Stimulated activated CD8-positive, alpha-beta memory T cell treated with anti-CD3 and anti-CD28 coated beads, Interleukin-15, amount 100 ng/mL, for 24 hours (primary cell): ENCODE measurements around the gene AP3D1.
"Not testable (repeated sequence)": the region's sequence is repeated elsewhere in the genome, so short reads cannot be mapped to it uniquely, and the experiment has no call there.

Source experiments
- DNase-seq: peaks from one replicate; pipeline ENCODE4 v3.0.0-alpha.2; 2020; ENCODE audit warnings: low read depth

Gene AP3D1

GRCh38 chr19:2150794-2151338 is 500 bp downstream of the AP3D1 start:
- DNase-seq: no peak

- no peak for DNase-seq
These were observed 1.2 kb downstream of the AP3D1 start for GRCh38 chr19:2149980-2150793.

GRCh38 chr19:2148482-2149135 is 2.8 kb downstream of the AP3D1 start:
- DNase-seq: no peak

GRCh38 chr19:2145831-2146241 is 5.5 kb downstream of the AP3D1 start:
- no peak for DNase-seq

DNA sequence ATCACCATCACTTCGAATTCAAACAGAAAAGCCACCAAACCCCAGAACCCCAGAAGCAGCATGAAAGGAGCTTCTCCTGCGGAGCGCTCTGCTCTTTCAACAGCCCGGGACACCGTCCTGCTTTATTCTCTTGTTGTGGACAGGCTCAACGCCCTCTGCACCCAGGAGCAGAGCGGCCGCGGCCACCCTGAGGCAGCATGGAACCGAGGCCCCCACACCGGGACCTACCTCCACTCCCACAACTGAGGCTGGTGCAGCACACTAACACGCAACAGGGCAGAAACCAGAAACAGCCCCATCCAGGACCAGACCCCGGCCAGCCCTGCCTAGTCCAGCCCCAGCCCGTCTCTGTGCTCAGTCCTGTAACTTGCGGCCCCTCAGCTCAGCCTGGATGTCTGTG is 7.2 kb downstream of the AP3D1 start:
- DNase-seq: no peak

DNA sequence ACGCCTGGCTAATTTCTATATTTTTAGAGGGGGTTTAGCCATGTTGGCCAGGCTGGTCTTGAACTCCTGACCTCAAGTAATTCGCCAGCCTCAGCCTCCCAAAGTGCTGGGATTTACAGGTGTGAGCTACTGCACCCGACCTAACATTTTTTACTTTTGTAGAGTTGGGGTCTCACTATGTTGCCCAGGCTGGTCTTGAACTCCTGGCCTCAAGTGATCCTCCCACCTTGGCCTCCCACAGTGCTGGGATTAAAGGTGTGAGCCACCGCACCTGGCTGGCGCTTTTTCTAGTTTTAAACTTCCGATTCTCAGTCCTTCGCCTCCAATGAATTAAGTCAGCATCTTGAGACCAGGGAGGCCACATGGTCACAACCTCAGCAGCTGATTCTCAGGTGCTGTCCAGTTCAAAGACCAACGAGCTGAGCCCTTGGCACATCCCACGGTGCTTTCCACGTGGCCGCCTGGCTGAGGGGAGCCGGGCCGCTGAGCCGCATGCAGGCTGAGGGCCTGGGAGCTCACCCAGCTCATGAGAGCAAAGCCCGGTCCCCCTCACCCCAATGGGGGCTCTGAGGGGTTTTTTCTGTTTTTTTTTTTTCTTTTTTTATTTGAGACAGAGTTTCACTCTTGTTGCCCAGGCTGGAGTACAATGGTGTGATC is 9.1 kb downstream of the AP3D1 start:
- no peak for DNase-seq

DNA sequence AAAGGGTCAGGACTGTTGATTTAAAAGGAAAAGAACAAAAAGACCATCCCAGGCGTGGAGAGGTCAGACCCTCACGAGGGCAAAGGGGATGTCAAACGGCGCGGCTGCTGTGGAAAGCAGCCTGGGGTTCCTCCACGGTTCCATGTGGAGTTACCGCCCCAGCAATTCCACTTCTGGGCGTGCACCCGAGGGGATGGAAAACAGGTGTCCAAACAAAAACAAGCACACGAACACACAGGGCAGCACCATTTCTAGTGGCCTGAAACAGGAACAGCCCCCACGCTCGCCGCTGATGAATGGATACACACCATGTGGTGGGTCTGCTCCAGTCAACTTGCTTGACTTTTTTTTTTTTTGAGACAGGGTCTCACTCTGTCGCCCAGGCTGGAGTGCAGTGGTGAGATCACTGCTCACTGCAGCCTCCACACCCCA is 11.2 kb downstream of the AP3D1 start:
- DNase-seq: no peak

DNA sequence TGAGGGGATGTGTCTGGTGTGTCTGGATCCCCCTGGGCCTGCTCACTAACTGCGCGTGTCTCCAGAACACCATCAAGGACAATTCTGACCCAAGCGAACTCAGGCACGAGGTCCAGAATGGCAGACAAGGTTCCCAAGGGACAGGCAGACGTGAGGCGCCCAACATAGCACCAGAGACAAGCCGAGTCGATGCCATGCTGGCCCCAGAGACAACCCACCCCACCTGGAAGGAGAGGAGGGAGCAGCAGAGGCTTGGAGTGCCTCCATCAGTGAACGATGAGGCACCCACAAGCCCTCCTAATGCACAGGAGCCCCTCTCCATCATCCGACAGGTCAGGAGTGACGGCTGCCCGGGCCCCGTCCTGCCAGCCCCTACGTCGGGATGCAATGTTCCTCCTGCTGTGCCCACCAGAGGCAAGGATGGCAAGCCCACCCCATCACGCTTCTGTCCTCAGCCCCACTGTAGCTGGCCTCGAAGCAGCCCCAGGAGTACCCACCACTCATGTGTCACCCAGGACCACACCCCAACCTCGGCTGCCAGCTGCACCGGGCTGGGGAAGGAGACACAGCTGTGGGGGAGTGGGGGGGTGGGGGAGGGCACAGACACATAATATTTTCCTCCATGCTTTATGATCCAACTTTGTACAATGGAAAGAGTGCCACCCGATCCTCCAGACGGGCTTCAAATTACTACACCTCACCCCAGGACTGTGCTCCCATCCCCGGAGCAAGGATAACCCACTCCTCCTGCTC is 11.8 kb downstream of the AP3D1 start:
- DNase-seq: no peak

DNA sequence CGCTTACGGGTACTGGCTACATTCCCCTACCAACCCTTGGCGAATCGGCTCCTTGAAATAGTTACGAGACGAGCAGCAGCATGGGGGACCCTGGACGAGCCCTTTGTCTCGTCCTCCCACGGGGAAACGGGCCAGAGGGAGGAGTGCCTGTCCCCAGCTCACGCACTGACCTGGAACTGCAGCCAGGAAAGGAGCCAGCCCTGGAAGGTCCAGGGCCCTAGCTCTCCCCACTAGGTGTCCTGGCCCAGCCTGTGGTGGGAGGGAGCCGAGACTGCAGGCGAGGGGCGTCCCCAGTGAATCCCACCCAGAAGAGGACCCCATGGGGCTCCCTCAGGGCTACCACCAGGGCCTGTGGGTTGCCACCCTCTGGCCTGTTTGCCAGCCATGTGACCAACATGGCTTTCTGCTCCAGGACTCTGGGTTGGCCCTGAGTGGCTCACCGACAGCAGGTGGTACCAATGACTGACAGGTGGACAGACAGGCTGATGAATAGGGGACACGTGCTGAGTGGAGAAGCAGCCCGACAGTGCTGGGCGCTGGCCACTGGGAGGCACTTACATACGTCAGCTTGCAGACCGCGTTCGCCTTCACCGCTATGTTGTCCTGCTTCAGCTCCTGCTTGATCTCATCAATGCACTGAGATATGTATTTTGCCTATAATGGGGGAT is 13.2 kb downstream of the AP3D1 start:
- DNase-seq: no peak

GRCh38 chr19:2136796-2137195 is 14.6 kb downstream of the AP3D1 start:
- DNase-seq: no peak

- no peak for DNase-seq
These were observed 15.6 kb downstream of the AP3D1 start for GRCh38 chr19:2135474-2136402.

- no peak for DNase-seq
These were observed 18.5 kb downstream of the AP3D1 start for GRCh38 chr19:2132731-2133490.

DNA sequence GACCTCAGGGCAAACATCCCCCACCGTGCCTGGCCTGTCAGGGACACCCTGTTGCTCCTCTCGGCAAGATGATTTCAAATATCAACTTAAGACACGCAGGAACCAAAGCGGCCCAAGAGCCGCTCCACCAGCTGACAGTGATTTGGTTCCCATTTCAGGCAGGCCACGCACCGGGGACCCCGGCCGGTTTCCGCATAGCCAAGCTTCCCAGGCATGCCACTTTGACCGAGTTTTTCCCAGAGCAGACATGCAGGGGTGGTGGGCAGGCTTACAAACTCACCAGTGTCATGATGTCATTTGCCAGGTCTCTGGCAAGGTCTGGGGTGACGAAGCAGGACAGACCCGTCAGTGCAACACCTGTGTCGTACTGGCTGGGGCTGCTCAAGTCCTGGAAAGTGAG is 19.2 kb downstream of the AP3D1 start:
- DNase-seq: no peak

DNA sequence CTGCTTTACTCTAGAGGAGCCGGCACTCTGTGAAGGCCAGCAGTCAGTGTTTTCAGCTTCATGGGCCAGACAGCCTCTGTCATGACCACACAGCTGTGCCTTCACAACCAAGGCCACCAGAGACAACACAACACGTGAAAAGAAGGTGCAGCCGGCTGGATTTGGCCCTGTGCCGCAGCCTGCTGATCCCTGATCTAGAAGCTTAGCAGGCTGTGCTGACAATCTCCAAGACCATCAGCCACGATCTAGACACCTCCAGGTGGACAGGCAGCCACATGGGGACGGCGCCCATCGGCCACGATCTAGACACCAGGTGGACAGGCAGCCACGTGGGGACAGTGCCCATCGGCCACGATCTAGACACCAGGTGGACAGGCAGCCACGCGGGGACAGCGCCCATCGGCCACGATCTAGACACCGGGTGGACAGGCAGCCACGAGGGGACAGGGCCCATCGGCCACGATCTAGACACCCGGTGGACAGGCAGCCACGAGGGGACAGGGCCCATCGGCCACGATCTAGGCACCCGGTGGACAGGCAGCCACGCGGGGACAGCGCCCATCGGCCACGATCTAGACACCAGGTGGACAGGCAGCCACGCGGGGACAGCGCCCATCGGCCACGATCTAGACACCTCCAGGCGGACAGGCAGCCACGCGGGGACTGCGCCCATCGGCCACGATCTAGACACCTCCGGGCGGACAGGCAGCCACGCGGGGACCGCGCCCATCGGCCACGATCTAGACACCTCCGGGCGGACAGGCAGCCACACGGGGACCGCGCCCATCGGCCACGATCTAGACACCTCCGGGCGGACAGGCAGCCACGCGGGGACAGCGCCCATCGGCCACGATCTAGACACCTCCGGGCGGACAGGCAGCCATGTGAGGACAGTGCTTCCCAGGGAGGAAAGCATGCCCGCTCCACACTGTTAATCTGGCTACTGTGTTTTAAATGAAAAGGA is 20.1 kb downstream of the AP3D1 start:
- not testable (repeated sequence) for DNase-seq

- no peak for DNase-seq
These were observed 21.2 kb downstream of the AP3D1 start for GRCh38 chr19:2129892-2130770.

DNA sequence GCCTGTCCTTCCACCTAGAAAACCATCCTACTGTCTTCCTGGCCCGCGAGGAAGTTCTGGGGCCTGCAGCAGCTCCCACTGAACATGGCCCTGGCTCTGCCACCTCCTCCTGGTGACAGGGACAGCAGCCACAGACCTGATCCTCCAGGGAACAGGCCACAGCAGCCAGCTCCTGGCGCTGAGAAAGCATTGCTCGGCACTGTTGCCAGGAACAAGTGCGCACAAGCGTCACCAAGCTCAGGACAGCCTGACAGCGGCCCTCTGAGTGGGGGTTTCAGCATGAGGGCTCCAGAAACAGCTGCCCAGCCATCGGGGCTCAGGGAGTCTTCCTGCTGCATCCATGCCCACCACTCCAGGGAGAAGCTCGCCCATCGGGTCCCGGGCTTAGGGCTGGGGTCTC is 21.9 kb downstream of the AP3D1 start:
- no peak for DNase-seq

GRCh38 chr19:2129022-2129421 is 22.3 kb downstream of the AP3D1 start:
- DNase-seq: no peak
